Fibroblast of pulmonary artery (primary cell): Measurements from ENCODE around the gene RNFT2.

Source experiments
- DNase-seq: peaks from one replicate; pipeline ENCODE4 v3.0.0-alpha.2; 2010; ENCODE audit warnings: low read depth
- H3K4me3 ChIP-seq: replicated peaks from 2 replicates; pipeline ENCODE4 v1.5.1; 2011; ENCODE audit warnings: low read depth, mild to moderate bottlenecking, control low read depth, low read length, moderate library complexity
- CTCF ChIP-seq: IDR thresholded peaks from 2 replicates; pipeline ENCODE4 v1.5.1; 2011; ENCODE audit warnings: mild to moderate bottlenecking, control low read depth, low read length, inconsistent platforms; ENCODE audit errors: missing control alignments

The RNFT2 gene

GRCh38 chr12:116832353-116832752 is 94.2 kb downstream of the RNFT2 start:
- H3K4me3 ChIP-seq = no peak overlapping the region

DNA sequence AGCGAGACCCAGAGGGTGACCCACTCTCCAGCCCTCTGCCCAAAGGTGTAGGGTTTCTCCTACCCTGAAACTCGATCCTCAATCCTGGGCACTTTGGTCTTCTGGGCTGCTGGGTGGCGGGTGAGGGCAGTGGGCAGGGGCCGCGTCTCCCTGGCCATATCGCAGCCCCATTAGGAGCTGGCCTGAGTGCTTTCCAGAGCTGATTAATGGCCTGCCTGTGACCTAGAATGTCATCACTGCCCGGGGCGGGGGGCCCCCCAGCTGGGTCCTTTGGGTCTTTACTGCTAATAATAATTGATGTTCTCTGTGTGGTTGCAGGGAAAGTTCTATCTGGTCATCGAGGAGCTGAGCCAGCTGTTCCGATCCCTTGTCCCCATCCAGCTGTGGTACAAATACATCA is 95.4 kb downstream of the RNFT2 start:
- TF ChIP-seq CTCF = no peak
- no peak overlapping the region for H3K4me3 ChIP-seq
- DNase-seq = no peak

More at GRCh38 chr12:116832353-116832752, 94.2 kb downstream of the RNFT2 start:
- DNase-seq = no peak
- TF ChIP-seq CTCF = no peak

DNA sequence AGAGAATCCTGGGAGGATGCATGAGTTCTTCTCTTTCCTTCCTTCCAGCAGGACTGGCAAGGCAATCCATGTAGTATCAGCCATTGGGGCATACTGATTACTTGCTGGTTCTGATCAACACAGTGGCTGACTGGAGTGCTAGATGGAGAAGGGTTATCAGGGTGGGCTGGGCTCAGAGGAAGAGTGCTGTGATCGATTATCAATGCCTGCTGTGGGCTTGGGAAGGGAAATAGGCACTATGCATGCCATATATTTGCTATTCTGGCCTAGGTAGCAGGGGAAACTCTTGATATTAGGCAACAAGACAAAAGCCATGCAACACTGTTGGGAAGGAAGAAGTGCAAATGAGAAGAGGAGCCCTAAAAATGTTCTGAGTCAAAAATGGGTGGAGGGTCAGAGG is 97.4 kb downstream of the RNFT2 start:
- TF ChIP-seq CTCF = no peak
- no peak overlapping the region for H3K4me3 ChIP-seq
- no peak for DNase-seq

DNA sequence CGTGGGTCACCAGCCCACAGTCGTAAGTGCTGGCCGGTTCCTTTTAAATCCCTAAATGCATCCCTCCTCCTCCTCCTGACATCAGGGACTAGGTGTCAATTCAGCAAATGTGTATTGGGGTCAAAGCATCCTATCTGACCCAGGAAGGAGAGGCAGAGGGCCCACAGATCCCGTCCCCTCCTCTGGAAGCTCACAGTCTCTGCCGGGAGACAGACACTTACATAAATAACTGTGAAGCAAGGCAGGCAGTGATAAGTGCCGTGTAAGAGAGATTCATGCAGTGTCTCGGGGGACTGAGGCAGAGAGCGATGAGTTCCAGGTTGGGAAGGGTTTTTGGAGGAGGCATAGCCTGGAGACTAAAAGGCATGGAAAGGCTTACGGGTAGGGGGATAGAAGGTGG is 99.0 kb downstream of the RNFT2 start:
- no peak for TF ChIP-seq CTCF
- no peak for DNase-seq
- H3K4me3 ChIP-seq = no peak overlapping the region

DNA sequence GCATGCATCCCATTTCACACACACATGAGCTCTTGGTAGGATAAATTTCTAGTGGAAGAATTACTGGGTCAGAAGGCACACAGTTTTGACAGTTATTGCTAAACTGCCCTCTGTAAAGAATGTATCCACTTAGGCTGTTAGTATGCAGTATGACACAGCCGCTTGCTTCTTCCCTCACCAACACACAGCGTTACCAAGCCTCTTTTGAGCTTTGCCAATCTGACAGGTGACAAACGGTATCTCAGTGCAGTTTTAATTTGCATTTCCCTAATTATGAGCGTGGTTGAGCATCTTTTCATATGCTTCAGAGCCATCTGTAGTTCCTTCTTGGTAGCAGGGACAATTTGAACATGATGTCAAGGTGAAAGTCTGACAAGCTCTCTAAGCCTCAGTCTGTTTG is 100.2 kb downstream of the RNFT2 start:
- no peak for TF ChIP-seq CTCF
- DNase-seq = no peak
- H3K4me3 ChIP-seq = no peak overlapping the region

DNA sequence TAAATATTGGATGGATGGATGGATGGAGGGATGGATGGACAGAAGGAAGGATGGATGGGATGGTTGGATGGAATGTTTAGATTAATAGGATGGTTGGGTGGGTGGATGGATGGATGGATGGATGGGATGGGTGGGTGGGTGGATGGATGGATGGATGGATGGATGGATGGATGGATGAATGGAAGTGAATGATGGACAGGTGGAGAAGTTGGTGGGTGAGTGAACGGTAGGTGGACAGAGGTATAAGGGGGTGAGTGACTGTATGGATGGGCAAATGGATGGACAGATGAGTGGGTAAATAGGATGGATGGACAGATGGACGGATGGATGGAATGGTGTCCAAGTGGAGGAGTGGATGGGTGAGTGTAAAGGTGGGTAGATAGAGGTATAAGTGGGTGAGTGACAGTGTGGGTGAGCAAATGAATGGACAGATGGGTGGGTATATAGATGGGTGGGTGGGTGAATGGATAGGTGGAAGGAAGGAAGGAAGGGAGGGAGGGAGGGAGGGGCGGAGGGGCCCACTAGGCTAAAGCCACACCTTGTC is 101.2 kb downstream of the RNFT2 start:
- no peak for DNase-seq
- no peak overlapping the region for H3K4me3 ChIP-seq
- TF ChIP-seq CTCF = no peak

DNA sequence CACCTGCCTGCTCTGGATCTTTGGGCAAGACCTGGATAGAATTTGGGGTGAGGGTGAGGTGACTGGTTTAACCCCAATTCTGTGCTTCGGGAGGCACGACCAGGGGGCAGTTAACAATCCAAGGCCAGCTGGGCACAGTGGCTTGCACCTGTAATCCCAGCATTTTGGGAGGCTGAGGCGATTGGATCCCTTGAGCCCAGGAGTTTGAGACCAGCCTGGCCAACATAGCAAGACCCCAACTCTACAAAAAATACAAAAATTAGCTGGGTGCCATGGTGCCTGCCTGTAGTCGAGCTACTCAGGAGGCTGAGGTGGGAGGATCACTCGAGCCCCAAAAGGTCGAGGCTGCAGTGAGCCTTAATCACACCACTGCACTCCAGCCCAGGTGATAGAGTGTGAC is 105.0 kb downstream of the RNFT2 start:
- H3K4me3 ChIP-seq = no peak overlapping the region
- DNase-seq = no peak
- TF ChIP-seq CTCF = no peak
